GM21825 (cell line): ENCODE data around the gene SUMO3.
"Not testable (repeated sequence)": the region's sequence is repeated elsewhere in the genome, so short reads cannot be mapped to it uniquely, and the experiment has no call there.

Experiments
- ATAC-seq: cut with Tn5 transposase; IDR thresholded peaks from one replicate; pipeline ENCODE4 v1.9.1; 2021; ENCODE audit warnings: mild to moderate bottlenecking, moderate library complexity; ENCODE audit not compliant: unreplicated experiment

SUMO3 gene

GRCh38 chr21:44847261-44848056 is 29.6 kb upstream of the SUMO3 start:
- no peak for ATAC-seq

DNA sequence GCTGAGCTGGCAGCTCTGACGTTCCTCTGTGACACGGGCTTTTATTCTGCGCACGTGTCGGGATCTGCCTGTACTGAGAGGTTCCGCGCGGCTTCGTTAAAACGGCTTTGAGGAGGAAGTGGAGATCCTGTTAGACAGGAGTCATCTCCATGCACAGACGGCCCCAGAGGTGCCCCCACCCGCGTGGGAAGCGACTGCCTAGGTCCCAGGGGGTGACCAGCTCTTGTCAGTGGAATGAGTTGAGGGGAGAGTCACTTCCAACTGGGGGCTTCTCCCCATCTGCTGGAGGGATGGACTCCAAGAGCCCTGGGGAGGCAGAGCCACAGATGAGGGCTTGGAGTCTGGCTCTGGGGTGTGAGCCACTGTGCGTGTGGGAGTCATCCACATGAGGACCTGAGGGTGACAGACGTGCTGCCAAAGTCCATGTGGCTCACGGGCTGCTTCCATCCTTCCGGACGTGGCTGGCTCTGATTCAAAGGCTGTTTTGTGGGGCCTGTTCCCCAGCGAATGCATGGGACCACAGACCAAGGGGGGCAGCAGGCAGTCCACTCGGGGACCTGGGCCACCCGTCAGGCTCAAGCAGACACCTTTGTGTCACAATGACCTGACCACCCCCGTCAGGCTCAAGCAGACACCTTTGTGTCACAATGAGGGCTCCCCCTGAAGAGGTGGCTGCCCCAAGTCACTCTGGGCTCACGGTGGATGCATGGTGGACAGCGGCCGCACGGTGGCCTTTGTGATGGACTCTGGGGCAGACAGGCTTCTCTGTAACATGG is 28.8 kb upstream of the SUMO3 start:
- ATAC-seq, result no peak

- ATAC-seq, result no peak
These were observed 28.3 kb upstream of the SUMO3 start for GRCh38 chr21:44846224-44846484.

GRCh38 chr21:44845418-44846223 is 27.8 kb upstream of the SUMO3 start:
- peak; percentile 51 for ATAC-seq

- ATAC-seq, result no peak
These were observed 26.4 kb upstream of the SUMO3 start for GRCh38 chr21:44844256-44844655.

GRCh38 chr21:44842721-44843445 is 25.0 kb upstream of the SUMO3 start:
- no peak for ATAC-seq

DNA sequence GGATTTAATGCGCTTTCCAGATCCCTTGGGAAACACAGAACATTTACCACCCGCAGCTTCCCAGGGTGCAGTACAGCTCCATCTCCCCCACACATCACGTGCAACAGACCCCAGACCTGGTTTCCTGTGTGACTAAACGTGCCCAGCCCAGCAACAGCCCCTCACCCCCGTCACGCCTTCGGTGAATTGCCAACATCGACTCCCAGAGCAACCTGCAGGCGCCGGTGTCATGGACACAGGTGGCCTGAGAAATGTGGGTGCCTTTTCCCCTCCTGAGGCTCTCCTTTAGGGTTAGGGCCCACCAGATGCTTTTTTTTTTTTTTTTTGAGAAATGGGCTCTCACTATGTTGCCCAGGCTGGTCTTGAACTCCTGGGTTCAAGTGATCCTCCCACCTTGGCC is 24.2 kb upstream of the SUMO3 start:
- ATAC-seq, result no peak

DNA sequence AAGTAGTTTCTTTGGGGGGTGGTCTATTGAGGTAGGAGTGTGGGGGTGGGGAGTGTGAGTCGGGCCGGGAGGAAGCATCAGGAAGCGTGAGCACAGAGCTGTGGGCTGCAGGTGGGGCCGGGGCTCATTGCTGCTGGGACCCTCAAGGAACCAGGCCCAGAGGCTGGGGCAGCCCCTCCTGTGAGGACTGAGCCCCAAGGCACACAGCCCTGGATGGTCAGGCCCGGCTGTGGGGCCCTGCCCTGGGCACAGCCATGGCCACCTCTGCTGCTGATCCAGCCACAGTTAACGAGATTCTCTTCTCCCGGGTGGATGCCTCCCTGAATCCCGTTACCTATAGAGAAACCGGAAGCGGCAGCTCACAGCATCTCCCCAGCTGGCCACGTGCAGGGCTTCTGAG is 22.9 kb upstream of the SUMO3 start:
- no peak for ATAC-seq

- no peak for ATAC-seq
These were observed 21.1 kb upstream of the SUMO3 start for GRCh38 chr21:44838951-44839350.

- ATAC-seq, result no peak
These were observed 20.4 kb upstream of the SUMO3 start for GRCh38 chr21:44838039-44838895.

DNA sequence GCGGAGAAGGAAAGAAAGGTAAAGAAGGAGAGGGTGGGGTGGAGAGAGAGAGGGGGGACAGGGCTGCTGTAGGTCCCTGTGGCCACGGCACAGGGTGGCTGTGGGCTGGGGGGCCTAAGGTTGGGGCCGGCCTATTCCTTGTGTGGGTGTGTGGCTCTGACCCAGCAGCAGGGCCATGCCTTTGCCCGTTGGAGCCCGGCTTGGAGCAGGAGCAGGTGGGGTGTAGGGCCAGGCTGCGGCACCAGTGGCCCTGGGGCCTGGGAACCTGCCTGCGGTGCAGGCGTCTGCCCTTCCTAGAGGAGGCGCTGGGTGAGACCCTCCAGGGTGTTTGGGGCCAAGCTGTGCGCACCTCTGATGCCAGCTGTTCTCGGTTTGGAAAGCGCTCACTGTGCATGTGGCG is 19.7 kb upstream of the SUMO3 start:
- ATAC-seq, result no peak

DNA sequence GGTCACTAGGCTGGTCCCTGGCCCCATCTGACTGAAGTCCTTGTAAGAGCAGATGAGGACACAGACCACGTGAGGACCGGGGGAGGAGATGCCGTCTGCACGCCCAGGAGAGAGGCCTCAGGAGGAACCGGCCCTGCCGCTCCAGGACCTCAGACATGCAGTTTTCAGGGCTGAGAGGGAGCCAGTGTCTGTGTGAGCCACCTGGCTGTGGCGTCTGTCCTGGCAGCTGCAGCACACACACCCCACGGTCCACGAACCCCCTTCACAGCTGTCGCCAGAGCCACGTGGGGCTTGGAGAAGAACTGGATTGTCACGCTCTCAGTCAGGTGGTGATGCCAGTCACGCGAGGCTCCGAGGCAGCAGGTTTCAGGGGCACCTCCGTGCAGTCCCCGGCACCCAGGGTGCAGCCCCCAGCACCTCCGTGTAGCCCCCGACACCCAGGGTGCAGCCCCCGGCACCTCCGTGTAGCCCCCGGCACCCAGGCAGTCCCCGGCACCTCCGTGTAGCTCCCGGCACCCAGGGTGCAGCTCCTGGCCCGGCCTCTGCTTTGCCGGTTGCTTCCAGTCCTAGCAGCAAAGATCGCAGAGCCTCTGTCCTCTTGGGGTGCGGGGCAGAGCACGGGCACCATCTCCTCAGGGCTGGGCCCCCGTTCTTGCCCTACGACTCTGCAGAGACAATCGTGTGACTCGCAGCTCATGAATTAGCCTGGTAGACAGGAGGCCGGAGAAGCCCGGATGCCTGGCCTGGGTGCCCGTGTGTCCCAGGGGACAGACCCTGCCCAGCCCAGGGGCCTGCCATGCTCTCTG is 19.0 kb upstream of the SUMO3 start:
- no peak for ATAC-seq

GRCh38 chr21:44836349-44836665 is 18.4 kb upstream of the SUMO3 start:
- no peak for ATAC-seq

DNA sequence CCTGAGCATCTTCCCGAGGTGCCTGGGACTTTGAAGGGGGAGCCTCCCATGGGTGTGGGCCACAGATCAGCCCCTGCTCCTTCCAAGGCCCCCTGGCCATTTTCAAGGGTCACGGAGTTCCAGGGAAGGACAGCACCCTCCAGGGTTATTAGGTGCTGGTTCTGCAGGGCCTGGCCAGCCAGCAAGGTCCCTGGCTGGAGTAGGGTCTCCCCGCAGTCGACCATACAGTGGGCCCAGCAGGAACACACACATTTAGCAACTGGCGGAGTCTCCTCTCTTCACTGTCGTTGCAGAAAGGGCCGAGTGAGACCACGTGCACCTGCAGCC is 17.7 kb upstream of the SUMO3 start:
- ATAC-seq, result no peak

- ATAC-seq, result no peak
These were observed 17.2 kb upstream of the SUMO3 start for GRCh38 chr21:44834951-44835646.

GRCh38 chr21:44834231-44834950 is 16.5 kb upstream of the SUMO3 start:
- no peak for ATAC-seq

DNA sequence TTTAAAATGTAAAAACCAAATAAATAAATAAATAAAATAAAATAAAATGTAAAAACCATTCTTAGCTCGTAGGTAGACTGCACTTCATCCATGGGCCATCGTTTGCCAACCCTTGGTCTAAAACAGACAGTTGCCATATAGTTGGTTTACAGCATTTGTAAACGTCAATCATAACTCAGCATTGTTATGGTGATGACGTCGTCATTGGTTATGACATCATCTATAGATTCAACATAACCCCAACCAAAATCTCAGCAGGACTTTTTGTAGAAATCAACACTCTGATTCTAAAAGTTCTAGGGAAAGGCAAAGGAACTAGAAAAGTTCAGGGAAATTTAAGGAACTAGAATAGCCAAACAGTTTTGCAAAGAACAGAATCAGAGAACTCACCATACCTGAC is 15.8 kb upstream of the SUMO3 start:
- ATAC-seq, result no peak

DNA sequence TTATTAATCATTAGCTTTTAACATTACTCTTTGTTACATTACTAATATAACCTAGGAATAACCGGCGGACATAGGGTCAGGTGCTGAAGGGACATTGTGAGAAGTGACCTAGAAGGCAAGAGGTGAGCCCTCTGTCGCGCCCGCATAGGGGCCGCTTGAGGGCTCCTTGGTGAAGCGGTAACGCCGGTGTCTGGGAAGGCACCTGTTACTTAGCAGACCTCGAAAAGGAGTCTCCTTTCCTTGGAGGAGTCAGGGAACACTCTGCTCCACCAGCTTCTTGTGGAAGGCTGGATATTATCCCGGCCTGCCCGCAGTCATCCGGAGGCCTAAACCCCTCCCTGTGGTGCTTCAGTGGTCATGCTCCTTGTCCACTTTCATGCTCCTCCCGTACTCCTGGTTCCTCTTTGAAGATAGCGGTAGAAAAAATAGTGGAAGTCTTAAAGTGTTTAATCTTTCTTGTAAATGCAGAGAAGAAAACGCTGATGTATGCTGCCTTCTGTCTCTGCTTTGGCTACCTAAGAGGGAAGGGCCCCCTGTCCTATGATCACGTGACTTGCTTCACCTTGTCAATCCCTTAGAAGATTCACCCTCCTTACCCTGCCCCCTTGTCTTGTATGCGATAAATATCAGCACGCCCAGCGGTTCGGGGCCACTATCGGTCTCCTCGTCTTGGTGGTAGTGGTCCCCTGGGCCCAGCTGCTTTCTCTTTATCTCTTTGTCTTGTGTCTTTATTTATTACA is 14.8 kb upstream of the SUMO3 start:
- ATAC-seq, result not testable (repeated sequence)
